ENCODE results near the gene SALL2.
A peak's percentile ranks its signal among the peaks of the same experiment; 100 is the strongest.

Gene SALL2

DNA sequence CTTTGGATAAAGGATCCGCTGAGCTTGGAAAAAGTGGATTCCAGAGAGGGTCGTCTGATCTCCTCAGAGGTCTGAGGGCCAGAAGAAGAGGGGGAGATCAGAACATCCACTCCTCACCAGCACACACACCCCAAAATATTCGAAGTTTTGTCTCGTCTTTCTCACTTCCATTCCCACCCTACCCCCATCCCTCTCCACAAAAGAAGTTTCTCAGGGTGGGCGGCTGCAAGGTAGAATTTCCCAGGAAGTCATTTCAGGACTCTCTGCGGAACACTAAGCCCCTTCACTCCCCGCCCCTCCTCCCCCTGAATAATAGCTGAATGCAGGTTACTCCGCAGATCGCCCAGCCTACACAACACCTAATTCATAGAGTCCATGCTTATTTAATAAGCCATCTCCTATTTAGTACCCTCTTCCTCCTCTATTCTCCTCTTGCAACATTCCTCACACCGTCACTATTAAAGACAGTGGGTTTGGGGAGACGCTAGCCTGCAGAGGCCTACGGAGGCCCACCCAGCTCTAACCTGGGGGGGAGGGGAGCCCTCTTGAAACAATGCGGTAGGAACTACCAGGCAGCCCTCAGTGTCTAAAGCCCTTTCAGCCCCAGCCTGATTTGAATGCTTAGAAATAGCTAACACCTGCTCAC, 649 bp upstream of the SALL2 start:
- no peak for DNase-seq

DNA sequence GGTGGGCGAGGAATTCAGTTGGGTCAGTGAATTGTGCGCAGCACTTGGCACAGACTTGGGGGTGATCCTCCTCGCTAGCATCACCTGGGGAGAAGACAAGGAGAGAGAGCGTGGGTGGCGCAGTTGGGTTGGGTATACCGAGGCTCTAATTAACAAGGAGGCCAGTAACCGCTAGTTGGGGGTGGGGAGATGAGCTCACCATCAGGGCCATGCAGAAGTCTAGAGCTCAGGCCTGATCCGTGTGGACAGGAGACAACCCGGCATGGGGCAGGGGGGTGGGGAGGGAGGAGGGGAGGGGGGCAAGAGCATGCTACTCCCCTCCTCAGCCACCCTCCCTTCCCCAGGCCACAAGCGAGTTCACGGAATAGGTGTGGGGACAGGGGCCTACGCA, 580 bp downstream of the SALL2 start:
- no peak for DNase-seq

DNA sequence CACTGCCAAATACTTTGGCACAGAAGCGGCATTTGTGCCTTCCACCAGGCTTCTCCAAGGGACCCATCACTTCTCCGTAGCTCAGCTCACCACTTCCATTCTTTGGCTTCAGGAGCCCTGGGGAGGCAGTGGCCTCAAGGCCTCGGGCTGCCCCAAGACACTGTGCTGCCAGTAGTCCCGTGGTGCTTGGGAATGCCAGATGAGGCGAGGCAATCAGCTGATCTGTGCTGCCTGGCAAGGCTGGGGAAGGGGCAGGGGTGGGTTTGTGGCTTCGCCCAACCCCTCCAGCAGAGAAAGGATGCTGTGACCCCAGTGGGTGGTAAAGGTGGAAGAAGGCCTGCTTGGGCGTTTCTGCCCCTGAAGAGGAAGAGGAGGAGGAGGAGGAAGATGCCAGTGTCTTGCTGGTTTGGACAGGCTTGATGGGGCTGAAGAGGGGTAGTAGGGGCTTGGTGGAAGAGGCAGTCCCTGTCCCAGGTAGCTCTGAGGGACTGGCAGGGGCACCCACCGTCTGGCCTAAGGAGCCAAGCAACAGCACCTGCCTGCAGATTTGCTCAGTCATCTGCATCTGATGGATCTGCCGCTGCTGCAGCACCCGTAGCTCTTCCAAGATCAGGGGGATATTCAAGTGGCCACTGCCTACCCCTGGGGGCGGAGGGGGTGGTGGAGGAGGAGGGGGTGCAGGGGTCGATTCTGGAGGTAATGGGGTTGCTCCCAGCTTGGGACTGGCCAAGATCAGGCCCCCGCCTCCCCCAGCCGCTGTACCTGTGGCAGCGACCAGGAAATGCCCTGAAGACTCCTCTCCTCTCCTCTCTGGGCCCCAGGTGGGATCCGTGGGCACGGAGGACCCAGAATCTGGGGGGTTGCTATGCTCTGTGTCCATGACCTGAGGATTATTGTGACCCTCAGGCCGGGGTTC, 1.3 kb downstream of the SALL2 start:
- no peak for DNase-seq

DNA sequence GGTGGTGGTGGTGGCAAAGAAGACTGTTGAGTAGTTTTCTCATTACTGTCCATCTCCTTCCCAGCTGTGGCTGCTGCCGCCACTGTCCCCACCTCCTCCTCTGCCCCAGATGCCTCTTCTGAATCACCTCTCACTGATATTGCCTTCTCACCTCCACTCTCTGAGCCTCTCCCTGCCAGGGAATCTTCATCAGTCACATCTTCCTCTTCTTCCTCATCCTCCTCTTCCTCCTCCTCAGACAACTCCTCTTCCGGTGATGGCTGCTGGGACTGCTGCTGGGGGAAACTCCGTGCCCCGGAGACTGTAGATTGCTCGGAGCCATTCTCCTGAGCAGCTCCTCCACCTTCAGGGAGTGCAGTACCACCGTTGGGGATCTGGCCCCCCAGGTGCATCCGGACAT, 2.9 kb downstream of the SALL2 start:
- no peak for DNase-seq

DNA sequence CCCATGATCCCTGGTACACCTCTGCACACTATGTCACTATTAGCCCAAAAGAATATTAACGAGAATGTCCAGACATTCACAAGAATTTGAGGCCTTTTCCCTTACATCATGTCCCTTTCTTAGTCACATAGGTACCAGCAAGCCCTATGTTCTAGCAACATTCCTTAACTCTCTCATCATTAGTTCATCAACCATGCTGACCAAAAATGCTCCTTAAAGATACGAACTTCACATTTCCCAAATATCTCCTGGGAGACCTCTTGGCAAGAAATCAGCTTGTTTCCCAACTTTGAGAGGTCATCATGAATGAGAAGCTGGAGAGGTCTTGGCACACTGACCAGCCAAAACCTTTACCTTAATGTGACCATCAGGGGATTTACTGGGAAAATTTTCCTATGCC, 4.6 kb downstream of the SALL2 start:
- no peak for DNase-seq

DNA sequence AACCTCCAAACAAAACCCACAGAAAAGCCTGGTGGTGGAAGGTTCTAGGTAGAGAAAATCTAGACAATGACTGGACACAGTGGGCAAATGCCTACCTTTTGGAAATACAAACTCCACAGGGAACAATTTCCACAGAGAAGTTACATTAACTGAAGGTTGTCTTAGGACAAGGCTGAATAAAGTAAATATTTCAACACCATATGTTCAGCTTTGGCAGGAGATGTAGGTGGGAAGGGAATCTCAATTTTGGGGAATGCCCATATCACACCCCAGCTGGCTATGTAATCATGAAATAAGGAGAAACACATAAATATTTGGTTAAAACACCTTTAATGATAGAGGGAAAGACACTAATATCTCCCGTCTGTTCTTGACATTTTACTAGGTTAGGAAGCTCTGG, 5.4 kb downstream of the SALL2 start:
- DNase-seq, result no peak

DNA sequence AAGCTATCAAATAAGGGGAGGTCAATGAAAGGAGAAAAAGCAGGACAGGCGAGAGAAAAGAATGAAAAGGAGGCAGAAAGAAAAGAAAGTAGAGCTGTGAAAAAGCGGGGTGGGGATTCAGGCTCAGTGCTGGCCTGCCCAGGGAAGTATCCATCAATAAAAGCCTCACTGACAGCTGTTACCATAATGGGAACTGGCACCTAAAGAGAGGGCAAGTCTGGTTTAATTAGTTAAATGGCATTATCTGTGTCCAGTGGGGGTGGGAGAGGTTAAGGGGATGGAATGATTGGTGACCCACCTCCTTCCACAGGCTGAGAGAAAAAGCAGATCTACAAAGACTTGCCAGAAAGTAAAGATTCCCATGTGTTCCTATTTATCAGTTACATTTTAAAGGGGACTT, 7.4 kb downstream of the SALL2 start:
- DNase-seq, result no peak

DNA sequence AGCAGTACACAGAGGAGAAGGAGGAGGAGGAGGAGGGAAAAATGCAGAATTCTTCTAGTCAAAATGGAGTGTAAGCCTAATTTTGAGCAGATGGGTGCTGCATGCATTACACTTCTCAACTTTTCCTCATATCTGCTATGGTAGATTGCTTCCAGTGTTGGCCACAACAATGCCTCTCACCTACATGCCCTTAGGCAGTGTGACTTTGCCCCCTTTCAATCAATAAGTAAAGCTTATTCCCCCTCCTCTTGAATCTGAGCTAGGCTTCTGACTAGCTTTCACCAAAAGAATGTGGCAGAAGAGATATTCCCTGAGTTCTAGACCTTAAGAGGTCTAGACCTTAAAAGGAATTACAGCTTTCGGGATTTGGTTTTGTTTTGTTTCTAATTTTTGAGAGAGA, 11.8 kb downstream of the SALL2 start:
- DNase-seq, result no peak

DNA sequence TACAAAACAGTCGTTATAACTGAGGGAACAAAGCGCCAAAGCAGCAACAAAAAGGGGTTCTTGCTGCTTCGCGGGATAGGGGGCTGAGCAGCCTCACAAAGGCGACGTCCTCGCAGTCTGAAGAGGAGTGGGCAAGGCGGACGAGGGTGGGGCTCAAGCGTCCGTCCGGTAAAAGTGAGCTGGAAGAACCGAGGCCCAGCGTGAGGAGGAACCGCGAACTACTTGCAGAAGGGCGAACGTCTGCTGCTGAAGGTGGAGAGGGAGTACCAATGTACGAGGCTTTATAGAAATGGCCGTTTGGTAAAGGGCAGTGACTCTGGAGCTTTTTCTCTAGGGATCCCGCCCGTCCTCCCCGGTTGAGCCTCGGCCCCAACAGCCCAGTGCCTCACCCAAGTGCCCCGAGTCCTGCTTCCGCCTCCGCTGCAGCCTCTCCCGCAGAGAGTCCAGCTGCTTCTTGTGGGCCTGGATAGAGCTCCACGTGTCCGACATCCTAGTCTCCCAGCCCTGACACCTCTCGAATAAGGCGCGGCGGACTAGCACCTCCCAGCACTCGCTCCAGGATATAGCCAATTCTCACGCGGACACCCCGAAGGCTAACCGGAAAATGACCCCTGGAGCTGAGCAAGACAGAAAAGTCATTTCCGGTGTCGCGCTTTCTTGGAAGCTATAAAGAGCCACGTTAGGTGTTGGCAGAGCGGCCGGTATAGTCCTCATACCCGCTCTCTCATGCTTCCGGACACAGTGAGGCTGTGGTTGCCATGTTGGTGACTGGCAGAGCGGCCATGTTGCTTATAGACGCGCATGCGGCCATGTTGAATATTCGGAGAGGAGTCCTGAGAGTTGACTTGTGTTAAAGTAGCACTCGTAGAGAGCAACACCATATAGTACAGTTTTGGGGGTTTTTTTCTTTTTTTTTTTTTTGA, 15.2 kb downstream of the SALL2 start, which contains the start of gene METTL3:
Gene METTL3, minus strand, starts transcription at position 606 of the 923 bp plus-strand sequence. Its CDS starts 117 bp downstream, at position 489.
- DNase-seq, result peak; percentile 95

DNA sequence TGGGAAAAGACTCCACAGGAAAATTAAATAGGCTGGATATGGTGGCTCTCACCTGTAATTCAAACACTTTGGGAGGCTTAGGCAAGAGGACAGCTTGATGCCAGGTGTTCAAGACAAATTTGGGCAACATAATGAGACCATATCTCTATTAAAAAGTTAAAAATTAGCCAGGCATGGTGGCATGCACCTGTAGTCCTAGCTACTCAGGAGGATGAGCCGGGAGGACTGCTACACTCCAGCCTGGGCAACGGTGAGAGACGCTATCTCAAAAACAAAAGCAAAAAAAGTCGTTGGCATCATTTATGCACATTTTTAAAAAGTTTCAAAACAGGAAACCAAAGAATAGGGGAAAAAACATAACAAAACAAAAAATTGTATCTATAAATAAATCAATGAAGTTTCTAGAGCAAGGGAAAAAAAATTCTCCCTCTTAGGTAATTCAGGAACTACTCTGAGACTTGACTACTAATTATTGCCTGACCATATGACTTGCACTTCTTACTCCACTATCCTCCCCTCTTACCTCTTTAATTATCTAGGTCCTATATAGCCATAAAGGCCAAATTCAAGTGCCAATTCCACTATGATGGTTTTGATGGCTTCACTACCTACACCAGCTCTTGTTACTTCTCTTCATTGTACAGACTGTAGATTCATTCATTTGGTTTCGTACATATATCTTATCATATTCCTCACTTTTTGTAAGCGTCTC, 16.6 kb downstream of the SALL2 start:
- no peak for DNase-seq

DNA sequence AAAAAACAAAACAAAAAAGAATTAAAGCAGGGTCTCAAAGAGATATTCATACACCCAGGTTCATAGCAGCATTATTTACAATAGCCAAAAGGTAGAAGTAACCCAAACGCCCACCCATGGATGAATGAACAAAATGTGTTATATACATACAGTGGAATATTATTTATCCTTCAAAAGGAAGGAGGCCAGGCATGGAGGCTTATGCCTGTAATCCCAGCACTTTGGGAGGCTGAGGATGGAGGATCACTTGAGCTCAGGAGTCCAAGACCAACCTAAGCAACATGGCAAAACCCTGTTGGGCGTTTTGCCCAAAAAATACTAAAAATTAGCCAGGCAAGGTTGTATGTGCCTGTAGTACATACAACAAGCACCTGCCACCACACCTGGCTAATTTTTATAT, 19.6 kb downstream of the SALL2 start:
- DNase-seq, result no peak

DNA sequence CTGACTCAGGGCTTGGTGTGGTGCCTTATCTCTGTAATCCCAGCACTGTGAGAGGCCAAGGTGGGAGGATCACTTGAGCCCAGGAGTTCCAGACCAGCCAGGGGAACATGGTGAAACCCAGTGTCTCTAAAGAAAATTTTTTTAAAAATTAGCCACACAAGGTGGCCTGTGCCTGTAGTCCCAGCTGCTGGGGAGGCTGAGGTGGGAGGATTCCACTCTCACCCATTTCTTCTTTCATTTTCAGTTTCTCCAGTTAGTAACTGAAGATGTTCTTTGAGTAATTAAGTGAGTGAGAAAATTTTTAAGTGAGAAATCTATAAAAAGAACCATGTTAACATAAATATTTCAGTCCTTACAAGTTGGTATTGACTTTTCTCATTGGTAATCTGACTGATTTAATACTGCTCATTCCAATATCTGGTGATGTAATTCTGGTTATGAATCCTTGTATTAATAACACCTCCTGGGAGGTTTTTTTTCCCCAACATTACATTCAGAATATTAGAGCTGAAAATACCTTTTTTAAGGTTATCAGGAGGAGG, 21.1 kb downstream of the SALL2 start:
- no peak for DNase-seq

DNA sequence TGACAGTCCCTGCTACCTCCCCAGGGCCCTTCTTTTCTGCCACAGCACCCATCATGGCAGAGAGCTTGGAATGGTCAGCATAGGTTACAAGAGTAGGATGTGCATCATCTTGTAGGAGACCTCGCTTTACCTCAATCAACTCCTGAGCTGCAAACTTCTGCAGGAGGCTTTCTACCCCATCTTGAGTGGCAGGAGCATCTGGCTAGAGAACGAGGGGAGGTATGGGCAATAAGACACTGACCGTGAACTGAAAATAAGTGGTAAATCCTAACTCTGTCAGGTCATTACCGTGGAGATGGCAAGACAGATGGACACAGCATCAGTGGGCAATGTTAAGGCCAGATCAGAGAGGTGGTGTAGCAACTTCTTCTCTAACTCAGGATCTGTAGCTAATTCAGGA, 22.8 kb downstream of the SALL2 start:
- no peak for DNase-seq

DNA sequence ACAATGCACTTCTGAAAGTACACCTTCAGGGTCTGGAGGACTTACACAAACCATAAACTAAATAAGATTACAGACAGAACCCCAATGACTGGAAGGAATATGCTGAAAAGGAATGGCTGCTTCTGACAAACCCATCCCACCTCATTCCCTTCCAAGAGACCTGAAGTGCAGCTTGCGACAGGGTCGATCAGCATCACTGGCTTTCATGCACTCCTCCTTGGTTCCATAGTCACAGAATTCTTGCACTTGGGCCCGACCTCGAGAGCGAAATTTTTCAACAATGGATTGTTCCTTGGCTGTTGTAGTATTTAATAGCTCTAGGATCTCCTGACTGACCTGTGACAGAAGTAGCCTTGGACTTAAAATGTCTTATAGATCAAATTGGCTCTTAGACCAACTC, 24.6 kb downstream of the SALL2 start:
- DNase-seq, result no peak

DNA sequence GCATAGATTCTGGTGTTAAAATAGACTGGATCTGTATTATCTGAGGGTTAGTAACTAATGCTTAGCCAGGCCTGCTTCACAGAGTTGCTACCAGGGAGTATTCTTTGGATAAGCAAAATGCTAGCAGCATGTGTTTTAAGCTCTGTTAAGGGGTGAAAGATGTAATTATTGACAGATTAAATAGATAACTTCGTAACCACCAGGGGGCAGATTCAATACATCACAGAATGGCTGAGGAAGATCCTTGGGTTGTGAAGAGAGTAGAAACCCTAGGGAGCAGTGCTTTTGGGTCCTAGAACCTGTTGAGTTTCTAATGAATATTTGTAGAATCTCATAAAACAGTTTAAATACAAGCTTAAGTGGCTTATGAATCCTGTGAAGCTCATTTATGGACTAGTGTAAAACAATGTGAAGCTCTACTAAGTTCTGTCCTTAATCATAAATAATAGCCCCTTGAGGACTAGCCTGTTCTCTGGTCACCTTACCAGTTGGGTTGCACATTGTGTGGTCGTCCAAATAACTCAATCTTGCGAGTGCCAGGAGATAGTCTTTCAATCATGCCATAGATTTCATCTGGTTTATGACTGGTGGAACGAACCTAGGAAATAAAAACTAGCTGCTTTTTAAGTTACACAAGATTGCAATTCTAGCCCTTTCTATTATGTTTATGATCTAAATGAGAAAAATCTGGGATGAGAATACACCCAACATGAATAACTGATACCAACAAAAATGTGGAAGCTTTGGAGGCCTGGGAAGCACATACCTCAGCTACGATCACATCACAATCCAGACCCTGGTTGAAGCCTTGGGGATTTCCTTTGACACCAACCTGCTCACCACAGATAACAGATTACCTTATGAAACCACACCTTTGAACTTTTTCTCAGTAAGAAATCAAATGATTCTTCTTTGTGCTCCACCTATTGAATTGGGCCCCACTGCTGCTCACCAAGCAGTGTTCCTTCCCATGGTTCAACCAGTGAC, 27.3 kb downstream of the SALL2 start:
- DNase-seq, result no peak

DNA sequence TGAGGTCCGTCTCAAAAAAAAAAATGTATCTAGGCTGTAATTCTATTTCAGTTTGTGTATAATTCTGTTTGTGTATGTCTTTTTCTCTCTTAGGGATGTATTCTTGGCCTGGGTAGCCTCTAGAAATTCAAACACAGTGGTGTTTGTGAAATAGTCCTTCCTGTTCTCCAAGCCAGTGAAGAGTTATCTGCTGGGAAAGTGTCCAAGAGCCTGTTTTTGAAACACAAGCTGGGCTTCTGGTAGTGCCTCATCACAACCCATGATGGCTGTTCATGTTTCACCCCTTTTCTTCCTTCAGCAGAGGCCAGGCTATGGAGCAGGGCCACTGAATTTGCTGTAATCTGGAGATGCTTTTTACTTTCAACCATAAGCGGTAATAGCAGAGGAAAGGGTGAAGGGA, 29.7 kb downstream of the SALL2 start:
- DNase-seq, result no peak

DNA sequence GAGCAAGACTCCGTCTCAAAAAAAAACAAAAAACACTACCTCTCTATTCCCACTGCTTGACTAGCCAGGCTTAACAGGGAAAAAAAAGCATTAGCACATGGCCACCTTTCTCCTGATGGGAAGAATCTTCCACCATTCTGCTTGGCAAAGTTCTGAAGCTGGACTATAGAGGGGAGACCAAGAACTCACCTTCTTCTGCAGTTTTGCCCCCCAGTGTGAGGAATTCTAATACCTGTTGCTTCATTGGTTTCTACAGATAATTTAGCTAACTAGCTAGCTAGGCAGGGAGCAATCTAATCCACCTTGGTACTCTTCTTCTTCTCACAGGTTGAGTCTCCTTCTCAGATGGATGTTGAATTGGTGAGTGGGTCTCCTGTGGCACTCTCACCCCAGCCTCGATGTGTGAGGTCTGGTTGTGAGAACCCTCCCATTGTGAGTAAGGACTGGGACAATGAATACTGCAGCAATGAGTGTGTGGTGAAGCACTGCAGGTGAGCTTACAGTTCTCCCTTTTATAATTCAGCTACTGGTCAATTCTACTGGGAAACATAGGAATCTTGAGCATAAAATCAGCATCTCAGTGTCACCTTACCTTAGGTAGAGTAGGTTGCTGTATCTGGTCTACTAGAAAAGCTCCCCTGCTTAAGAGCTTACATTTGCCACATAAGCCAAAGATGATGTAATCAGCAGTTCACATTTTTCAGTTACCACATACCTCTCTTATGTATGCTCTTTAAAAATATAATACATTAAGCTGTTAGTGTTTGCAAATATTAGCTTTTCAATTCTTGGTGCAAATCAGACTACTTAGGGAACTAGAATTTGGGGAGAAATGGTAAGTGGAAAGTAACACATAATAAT, 31.0 kb downstream of the SALL2 start:
- no peak for DNase-seq

DNA sequence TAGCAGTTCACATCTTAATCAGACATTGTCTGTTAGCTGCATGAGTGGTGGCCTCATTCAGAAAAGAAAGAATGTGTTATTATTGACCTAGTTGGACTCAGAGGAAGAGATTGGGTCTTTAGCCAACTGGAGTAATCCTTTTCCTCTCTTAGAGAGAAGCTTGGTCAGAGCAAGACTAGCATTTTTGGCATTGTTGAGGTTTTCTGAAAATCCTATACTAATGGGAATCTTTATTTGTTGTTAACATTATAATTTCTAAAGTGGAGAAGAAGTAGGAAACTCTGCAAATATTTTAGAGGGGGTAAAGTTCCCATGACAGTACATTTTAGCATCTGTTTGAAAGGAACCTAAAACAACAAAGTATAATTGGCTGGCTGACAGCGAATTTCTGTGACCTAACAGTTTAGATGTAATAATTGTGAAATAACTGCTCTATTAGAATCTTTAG, 39.5 kb downstream of the SALL2 start:
- no peak for DNase-seq

DNA sequence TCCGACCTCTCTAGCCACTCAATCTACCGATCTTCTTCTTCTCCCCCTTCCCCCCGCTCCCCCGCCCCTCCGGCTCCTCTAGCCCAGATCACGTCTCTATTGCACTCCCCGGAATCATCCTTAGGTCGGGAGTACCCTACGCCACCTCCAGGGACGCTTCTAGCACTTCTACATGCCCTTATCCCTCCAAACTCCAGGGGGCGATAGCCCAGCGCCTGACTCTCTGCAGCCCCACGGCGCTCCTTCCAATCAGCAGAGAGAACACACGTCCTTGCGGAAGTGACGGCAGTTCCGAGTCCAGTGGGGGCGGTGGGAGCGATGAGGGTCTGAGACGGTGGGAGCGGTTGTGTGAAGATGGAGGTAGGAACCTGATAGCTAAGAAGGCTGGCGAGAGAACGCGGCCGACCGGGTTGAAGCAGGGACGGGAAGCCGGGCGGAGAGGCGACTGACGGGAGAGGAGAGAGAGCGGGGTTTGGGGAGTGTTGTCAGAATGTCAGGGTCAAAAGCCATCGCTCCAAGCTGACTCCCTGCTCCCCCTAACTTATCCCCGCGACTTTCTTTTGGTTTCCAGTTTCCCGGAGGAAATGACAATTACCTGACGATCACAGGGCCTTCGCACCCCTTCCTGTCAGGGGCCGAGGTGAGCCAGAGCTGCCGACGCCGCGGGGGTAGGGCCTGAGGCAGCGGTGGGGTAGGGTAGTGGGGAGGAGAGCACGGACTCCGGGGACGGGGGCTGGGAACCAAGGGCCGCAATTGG, 49.0 kb downstream of the SALL2 start, which contains the start of the genes RAB2B and TOX4:
Gene RAB2B, minus strand, starts transcription at position 35 of the 757 bp plus-strand sequence. CDS start 87 bp downstream, outside the sequence.
Gene TOX4, plus strand, starts transcription at position 271 of the 757 bp plus-strand sequence. Its CDS starts 84 bp downstream, at position 355.
- DNase-seq, result peak; percentile 96

All from GDM1 (cell line).